ENCODE measurements around the gene LRRK1. TPM values are rescaled to one million over a fixed set of nuclear protein-coding genes. Genes with fewer than 3 reads are reported as not detected.

LRRK1 gene
- polyA plus RNA-seq, 1 of the 3 experiments (the other 2 are of a cell fraction): 6.9 TPM

DNA sequence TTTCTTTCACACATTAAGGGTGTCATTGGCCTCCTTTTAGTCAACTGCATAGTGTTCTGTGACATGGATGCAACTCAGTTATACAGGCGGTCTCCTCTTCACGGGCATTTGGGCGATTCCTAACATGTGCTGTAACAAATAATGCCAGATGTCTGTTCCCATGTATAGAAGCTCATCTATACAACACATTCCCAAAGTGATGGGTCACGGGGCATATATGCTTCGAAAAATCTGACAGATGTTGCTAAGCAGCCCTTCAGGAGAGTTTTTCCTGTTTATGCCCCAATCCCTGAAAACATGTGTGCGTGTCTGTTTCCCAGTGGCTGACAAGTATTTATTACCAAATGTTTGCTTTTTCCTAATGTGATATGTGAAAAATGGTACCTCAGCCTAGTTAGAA lies 25.8 kb downstream of the LRRK1 start:
- Histone ChIP-seq H3K9me2 (0 out of 2 replicates have a peak, but pooled peaks cover 6% of the 10 kb centered on the region), H3F3A (replicated peaks; ENCODE audit: insufficient read depth) (no peaks in the 10 kb centered on the region), H3K4me1 (ENCODE audit: control insufficient read depth in 1 of 2, insufficient read depth in 2 of 2, low read depth in 1 of 2, low read length in 1 of 2) (peaks cover 0 to 7% of the 10 kb centered on the region in 2 experiments; a peak in 2 of 4 replicates), H3K27me3 (ENCODE audit: insufficient read depth) (no peaks in the 10 kb centered on the region), H3K9ac (no peak overlapping the region), H2AFZ (ENCODE audit: low read depth) (no peak overlapping the region), H3K4me2 (no peak overlapping the region), H3K4me3 (ENCODE audit: low read depth in 2 of 2, low read length in 1 of 2) (no peak overlapping the region), H3K36me3 (replicated peaks in 1 of 2; ENCODE audit: control insufficient read depth in 1 of 2, insufficient read depth in 2 of 2, low read length in 1 of 2) (peaks cover 0 to 4% of the 10 kb centered on the region in 2 experiments), H4K20me1 (ENCODE audit: insufficient read depth) (no peaks in the 10 kb centered on the region), H3K9me3 (no peaks in the 10 kb centered on the region; the same call in 1 of the 2 replicates), H3K27ac (ENCODE audit: low read depth in 2 of 2, low read length in 1 of 2) (no peak overlapping the region), H3K79me2 (ENCODE audit: insufficient read depth) (no peaks in the 10 kb centered on the region)
- ChIA-PET POLR2A (no interaction called here), CTCF (interaction anchor here (0.9 to 2.0 kb wide), 3 partner anchors 9 to 63 kb away, joined by 3 to 7 read pairs (median 5); no protein-coding TSS in a partner anchor)
- TF ChIP-seq, protein P1, sequence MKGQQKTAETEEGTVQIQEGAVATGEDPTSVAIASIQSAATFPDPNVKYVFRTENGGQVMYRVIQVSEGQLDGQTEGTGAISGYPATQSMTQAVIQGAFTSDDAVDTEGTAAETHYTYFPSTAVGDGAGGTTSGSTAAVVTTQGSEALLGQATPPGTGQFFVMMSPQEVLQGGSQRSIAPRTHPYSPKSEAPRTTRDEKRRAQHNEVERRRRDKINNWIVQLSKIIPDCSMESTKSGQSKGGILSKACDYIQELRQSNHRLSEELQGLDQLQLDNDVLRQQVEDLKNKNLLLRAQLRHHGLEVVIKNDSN (IDR thresholded peaks at IDR 0.05; ENCODE audit: borderline replicate concordance, low read depth): no peak
- no peak for TF ChIP-seq YY1 (IDR thresholded peaks at IDR 0.05; ENCODE audit: low read depth)
- no peak for TF ChIP-seq EP300 (IDR thresholded peaks at IDR 0.05; ENCODE audit: borderline replicate concordance in 1 of 2, low read depth in 1 of 2, low read length in 1 of 2)
- TF ChIP-seq GABPA (IDR thresholded peaks at IDR 0.05; ENCODE audit: low read depth): no peak
- no peak for TF ChIP-seq CHD2 (IDR thresholded peaks at IDR 0.05; ENCODE audit: low read length, partially characterized antibody)
- no peak for TF ChIP-seq JUND (IDR thresholded peaks at IDR 0.05)
- TF ChIP-seq NFIC (IDR thresholded peaks at IDR 0.05; ENCODE audit: borderline replicate concordance): no peak
- TF ChIP-seq GATA2 (CRISPR knock-in tag; IDR thresholded peaks at IDR 0.05): no peak
- TF ChIP-seq, protein P2, sequence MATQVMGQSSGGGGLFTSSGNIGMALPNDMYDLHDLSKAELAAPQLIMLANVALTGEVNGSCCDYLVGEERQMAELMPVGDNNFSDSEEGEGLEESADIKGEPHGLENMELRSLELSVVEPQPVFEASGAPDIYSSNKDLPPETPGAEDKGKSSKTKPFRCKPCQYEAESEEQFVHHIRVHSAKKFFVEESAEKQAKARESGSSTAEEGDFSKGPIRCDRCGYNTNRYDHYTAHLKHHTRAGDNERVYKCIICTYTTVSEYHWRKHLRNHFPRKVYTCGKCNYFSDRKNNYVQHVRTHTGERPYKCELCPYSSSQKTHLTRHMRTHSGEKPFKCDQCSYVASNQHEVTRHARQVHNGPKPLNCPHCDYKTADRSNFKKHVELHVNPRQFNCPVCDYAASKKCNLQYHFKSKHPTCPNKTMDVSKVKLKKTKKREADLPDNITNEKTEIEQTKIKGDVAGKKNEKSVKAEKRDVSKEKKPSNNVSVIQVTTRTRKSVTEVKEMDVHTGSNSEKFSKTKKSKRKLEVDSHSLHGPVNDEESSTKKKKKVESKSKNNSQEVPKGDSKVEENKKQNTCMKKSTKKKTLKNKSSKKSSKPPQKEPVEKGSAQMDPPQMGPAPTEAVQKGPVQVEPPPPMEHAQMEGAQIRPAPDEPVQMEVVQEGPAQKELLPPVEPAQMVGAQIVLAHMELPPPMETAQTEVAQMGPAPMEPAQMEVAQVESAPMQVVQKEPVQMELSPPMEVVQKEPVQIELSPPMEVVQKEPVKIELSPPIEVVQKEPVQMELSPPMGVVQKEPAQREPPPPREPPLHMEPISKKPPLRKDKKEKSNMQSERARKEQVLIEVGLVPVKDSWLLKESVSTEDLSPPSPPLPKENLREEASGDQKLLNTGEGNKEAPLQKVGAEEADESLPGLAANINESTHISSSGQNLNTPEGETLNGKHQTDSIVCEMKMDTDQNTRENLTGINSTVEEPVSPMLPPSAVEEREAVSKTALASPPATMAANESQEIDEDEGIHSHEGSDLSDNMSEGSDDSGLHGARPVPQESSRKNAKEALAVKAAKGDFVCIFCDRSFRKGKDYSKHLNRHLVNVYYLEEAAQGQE (IDR thresholded peaks at IDR 0.05; ENCODE audit: low read depth, low read length): no peak
- no peak for TF ChIP-seq RXRA (IDR thresholded peaks at IDR 0.05; ENCODE audit: borderline replicate concordance, low read depth)
- no peak for TF ChIP-seq FOXM1 (IDR thresholded peaks at IDR 0.05; ENCODE audit: low read depth)
- no peak for TF ChIP-seq EZH2phosphoT487 (IDR thresholded peaks at IDR 0.05; ENCODE audit: borderline replicate concordance, low read depth)
- no peak for TF ChIP-seq FOSL2 (IDR thresholded peaks at IDR 0.05; ENCODE audit: borderline replicate concordance, low read depth)
- TF ChIP-seq, protein P3, sequence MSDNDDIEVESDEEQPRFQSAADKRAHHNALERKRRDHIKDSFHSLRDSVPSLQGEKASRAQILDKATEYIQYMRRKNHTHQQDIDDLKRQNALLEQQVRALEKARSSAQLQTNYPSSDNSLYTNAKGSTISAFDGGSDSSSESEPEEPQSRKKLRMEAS (IDR thresholded peaks at IDR 0.05; ENCODE audit: low read depth): no peak
- no peak for TF ChIP-seq RCOR1 (IDR thresholded peaks at IDR 0.05; ENCODE audit: low read length)
- TF ChIP-seq SIN3A (IDR thresholded peaks at IDR 0.05; ENCODE audit: borderline replicate concordance, low read depth, low read length): no peak
- no peak for TF ChIP-seq MXI1 (IDR thresholded peaks at IDR 0.05; ENCODE audit: low read depth, low read length)
- WGBS (ENCODE audit: low lambda C conversion rate): 90% methylated on average over 6 of the region's 6 CpGs
- no peak for DNase-seq
